SK-N-SH treated with all-trans-retinoic acid at 6 μM for 48 hours (cell line): ENCODE results near the gene INSYN2B.

Source experiments
- ATAC-seq: fragments of 200-7000 bp; cut with Tn5 transposase; 3 replicates; pipeline ENCODE4 v1.9.1; 2020; ENCODE audit warnings: mild to moderate bottlenecking, moderate library complexity
- ARNTL ChIP-seq: fragments of 450-650 bp; formaldehyde crosslinking; IDR thresholded peaks from 2 replicates; pipeline ENCODE4 v1.5.0; 2020; ENCODE audit warnings: low read depth, mild to moderate bottlenecking, moderate library complexity, borderline replicate concordance
- BACH2 ChIP-seq: fragments of 250-450 bp; sonication (Bioruptor Pico); IDR thresholded peaks from 2 replicates; pipeline ENCODE4 v1.9.0; 2021; ENCODE audit warnings: mild to moderate bottlenecking, borderline replicate concordance
- CREB5 ChIP-seq: fragments of 250-450 bp; sonication (Bioruptor Pico); IDR thresholded peaks from 2 replicates; pipeline ENCODE4 v1.5.1; 2020; ENCODE audit warnings: low read depth, mild to moderate bottlenecking, moderate library complexity
- CSDC2 ChIP-seq: fragments of 250-450 bp; sonication (Bioruptor Pico); IDR thresholded peaks from 2 replicates; pipeline ENCODE4 v1.5.0; 2020; ENCODE audit warnings: mild to moderate bottlenecking, moderate library complexity
- ESRRG ChIP-seq: fragments of 250-450 bp; sonication (Bioruptor Pico); IDR thresholded peaks from 2 replicates; pipeline ENCODE4 v1.6.1; 2021; ENCODE audit warnings: mild to moderate bottlenecking
- ISL1 ChIP-seq: fragments of 250-450 bp; sonication (Bioruptor Pico); IDR thresholded peaks from 2 replicates; pipeline ENCODE4 v2.1.2; 2022; ENCODE audit warnings: mild to moderate bottlenecking, moderate library complexity
- OSR1 ChIP-seq: fragments of 250-450 bp; sonication (Bioruptor Pico); IDR thresholded peaks from 2 replicates; pipeline ENCODE4 v1.8.0; 2022; ENCODE audit warnings: moderate library complexity, mild to moderate bottlenecking, inconsistent platforms
- PATZ1 ChIP-seq: fragments of 250-450 bp; sonication (Bioruptor Pico); IDR thresholded peaks from 2 replicates; pipeline ENCODE4 v1.8.0; 2020; ENCODE audit warnings: mild to moderate bottlenecking, moderate library complexity, borderline replicate concordance
- PPARA ChIP-seq: fragments of 250-450 bp; sonication (Bioruptor Pico); IDR thresholded peaks from 2 replicates; pipeline ENCODE4 v1.5.0; 2020; ENCODE audit warnings: mild to moderate bottlenecking, borderline replicate concordance
- RARB ChIP-seq: fragments of 250-450 bp; sonication (Bioruptor Pico); IDR thresholded peaks from 2 replicates; pipeline ENCODE4 v1.8.0; 2021; ENCODE audit warnings: mild to moderate bottlenecking, moderate library complexity
- SNAI2 ChIP-seq: fragments of 250-450 bp; sonication (Bioruptor Pico); IDR thresholded peaks from 2 replicates; pipeline ENCODE4 v1.5.0; 2020; ENCODE audit warnings: mild to moderate bottlenecking, moderate library complexity
- TCF4 ChIP-seq: fragments of 250-450 bp; sonication (Bioruptor Pico); IDR thresholded peaks from 2 replicates; pipeline ENCODE4 v1.8.0; 2021; ENCODE audit warnings: mild to moderate bottlenecking, moderate library complexity, borderline replicate concordance
- TOX ChIP-seq: fragments of 250-450 bp; sonication (Bioruptor Pico); IDR thresholded peaks from 2 replicates; pipeline ENCODE4 v1.8.0; 2021; ENCODE audit warnings: mild to moderate bottlenecking, moderate library complexity, borderline replicate concordance
- TSHZ2 ChIP-seq: fragments of 250-450 bp; sonication (Bioruptor Pico); IDR thresholded peaks from 2 replicates; pipeline ENCODE4 v1.5.0; 2020; ENCODE audit warnings: mild to moderate bottlenecking, moderate library complexity
- ZC3H10 ChIP-seq: fragments of 250-450 bp; sonication (Bioruptor Pico); IDR thresholded peaks from 2 replicates; pipeline ENCODE4 v1.5.1; 2021; ENCODE audit warnings: mild to moderate bottlenecking, moderate library complexity
- ZFP3 ChIP-seq: fragments of 250-450 bp; sonication (Bioruptor Pico); IDR thresholded peaks from 2 replicates; pipeline ENCODE4 v1.5.0; 2020; ENCODE audit warnings: mild to moderate bottlenecking, moderate library complexity
- ZFP30 ChIP-seq: fragments of 450-650 bp; formaldehyde crosslinking; IDR thresholded peaks from 2 replicates; pipeline ENCODE4 v1.5.0; 2022; ENCODE audit warnings: mild to moderate bottlenecking, moderate library complexity
- ZNF565 ChIP-seq: fragments of 450-650 bp; formaldehyde crosslinking; conservative IDR thresholded peaks from 2 replicates; pipeline ENCODE4 v1.5.0; 2020; ENCODE audit warnings: low read depth, mild to moderate bottlenecking, moderate library complexity
- ZNF70 ChIP-seq: fragments of 450-650 bp; formaldehyde crosslinking; IDR thresholded peaks from 2 replicates; pipeline ENCODE4 v1.5.0; 2020; ENCODE audit warnings: mild to moderate bottlenecking, moderate library complexity
- TF ChIP-seq, protein P1 (sequence below): fragments of 250-450 bp; sonication (Bioruptor Pico); IDR thresholded peaks from 2 replicates; pipeline ENCODE4 v1.8.0; 2021; ENCODE audit warnings: low read depth, mild to moderate bottlenecking, moderate library complexity, borderline replicate concordance
- TF ChIP-seq, protein P2 (sequence below): fragments of 250-450 bp; sonication (Bioruptor Pico); IDR thresholded peaks from 2 replicates; pipeline ENCODE4 v1.5.1; 2021; ENCODE audit warnings: mild to moderate bottlenecking, moderate library complexity

INSYN2B gene

GRCh38 chr5:169904059-169904458 lies 76.2 kb downstream of the INSYN2B start:
- no peak for TF ChIP-seq ZNF70 (CRISPR knock-in tag)
- no peak for TF ChIP-seq TOX (CRISPR knock-in tag)
- no peak for TF ChIP-seq ZFP3 (CRISPR knock-in tag)
- no peak for TF ChIP-seq ZNF565 (CRISPR knock-in tag)
- no peak for TF ChIP-seq PATZ1 (CRISPR knock-in tag)
- no peak for TF ChIP-seq BACH2 (CRISPR knock-in tag)
- TF ChIP-seq CSDC2 = no peak
- no peak for TF ChIP-seq RARB (CRISPR knock-in tag)
- TF ChIP-seq ZC3H10 (CRISPR knock-in tag) = no peak
- no peak for TF ChIP-seq ARNTL
- TF ChIP-seq PPARA = no peak
- no peak for TF ChIP-seq TCF4 (CRISPR knock-in tag)
- no peak for TF ChIP-seq ISL1 (CRISPR knock-in tag)
- no peak for TF ChIP-seq OSR1 (CRISPR knock-in tag)
- TF ChIP-seq, protein P1, sequence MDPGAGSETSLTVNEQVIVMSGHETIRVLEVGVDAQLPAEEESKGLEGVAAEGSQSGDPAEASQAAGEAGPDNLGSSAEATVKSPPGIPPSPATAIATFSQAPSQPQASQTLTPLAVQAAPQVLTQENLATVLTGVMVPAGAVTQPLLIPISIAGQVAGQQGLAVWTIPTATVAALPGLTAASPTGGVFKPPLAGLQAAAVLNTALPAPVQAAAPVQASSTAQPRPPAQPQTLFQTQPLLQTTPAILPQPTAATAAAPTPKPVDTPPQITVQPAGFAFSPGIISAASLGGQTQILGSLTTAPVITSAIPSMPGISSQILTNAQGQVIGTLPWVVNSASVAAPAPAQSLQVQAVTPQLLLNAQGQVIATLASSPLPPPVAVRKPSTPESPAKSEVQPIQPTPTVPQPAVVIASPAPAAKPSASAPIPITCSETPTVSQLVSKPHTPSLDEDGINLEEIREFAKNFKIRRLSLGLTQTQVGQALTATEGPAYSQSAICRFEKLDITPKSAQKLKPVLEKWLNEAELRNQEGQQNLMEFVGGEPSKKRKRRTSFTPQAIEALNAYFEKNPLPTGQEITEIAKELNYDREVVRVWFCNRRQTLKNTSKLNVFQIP (CRISPR knock-in tag) = no peak
- TF ChIP-seq, all 23 proteins: peak for 0
- ATAC-seq = 0 out of 3 replicates have a peak, but pooled peaks have one; percentile 20

DNA sequence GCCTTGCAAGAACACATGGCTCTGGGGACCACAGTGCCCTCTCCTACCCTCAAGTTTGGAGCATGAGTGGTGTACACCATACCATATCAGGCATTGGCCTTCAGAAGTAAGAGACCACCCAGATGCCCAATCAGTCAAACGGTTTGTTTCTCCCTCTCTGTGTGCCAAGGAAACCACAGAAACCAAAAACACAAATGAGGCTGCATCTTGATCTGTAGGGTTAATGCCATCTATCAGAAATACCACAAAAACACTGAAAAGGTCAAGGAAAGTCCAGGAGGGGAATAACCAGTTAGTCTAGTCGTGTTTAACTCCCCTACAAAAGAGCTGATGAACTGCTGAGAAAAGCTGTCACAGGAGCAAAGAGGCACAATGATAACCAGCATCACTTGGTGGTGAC lies 78.4 kb downstream of the INSYN2B start:
- no peak for ATAC-seq

DNA sequence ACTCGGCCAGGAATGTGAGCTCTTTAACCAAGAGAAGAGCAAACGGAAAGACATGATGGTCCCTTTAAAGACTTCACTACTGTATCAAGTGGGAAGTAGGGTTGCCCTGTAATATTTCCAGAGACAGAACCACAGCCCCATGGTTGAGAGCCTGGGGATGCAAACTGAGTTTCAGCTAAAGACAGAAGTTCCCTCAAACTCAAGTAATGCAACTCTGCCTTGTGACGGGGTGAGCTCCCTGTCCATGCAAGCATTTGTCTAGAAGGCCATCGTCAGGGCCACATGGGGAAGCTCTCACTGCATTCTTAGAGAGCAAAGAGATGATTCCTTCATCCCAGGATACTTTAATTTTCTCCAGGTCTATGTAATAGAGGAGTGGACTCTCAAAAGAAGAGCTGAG lies 82.8 kb downstream of the INSYN2B start:
- TF ChIP-seq RARB (CRISPR knock-in tag) = no peak
- no peak for TF ChIP-seq ESRRG (CRISPR knock-in tag)
- TF ChIP-seq ZNF565 (CRISPR knock-in tag) = no peak
- TF ChIP-seq OSR1 (CRISPR knock-in tag) = no peak
- no peak for TF ChIP-seq TOX (CRISPR knock-in tag)
- TF ChIP-seq CSDC2 = no peak
- ATAC-seq = no peak

More for the DNA sequence above, 78.4 kb downstream of the INSYN2B start:
- no peak for TF ChIP-seq RARB (CRISPR knock-in tag)
- TF ChIP-seq ZFP30 (CRISPR knock-in tag) = no peak
- TF ChIP-seq SNAI2 (CRISPR knock-in tag) = no peak
- TF ChIP-seq BACH2 (CRISPR knock-in tag) = no peak
- TF ChIP-seq, protein P1 (CRISPR knock-in tag) = no peak
- TF ChIP-seq ZFP3 (CRISPR knock-in tag) = no peak
- no peak for TF ChIP-seq PPARA
- TF ChIP-seq, protein P2, sequence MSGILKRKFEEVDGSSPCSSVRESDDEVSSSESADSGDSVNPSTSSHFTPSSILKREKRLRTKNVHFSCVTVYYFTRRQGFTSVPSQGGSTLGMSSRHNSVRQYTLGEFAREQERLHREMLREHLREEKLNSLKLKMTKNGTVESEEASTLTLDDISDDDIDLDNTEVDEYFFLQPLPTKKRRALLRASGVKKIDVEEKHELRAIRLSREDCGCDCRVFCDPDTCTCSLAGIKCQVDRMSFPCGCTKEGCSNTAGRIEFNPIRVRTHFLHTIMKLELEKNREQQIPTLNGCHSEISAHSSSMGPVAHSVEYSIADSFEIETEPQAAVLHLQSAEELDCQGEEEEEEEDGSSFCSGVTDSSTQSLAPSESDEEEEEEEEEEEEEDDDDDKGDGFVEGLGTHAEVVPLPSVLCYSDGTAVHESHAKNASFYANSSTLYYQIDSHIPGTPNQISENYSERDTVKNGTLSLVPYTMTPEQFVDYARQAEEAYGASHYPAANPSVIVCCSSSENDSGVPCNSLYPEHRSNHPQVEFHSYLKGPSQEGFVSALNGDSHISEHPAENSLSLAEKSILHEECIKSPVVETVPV (CRISPR knock-in tag) = no peak
- no peak for TF ChIP-seq ESRRG (CRISPR knock-in tag)

DNA sequence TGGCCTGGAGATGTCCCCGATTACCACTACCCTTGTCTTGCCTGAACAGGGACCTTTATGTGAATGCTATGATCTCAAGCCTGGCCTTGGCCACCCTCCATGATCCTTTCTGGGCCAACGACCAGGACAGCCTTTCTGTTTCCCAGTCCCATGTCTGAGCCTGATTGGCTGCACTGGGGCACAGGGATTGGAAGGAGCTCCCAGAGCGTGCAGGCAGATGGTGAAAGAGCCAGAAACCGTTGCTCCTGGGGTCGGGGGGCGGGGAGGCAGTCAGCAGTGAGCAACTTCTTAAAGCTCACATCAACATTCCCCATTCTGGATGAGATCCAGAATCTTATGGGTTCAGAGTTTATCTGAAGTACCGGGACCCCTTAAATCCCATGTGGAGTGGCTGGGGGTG lies 84.4 kb downstream of the INSYN2B start:
- no peak for TF ChIP-seq ESRRG (CRISPR knock-in tag)
- TF ChIP-seq, all 23 proteins: peak for 0
- ATAC-seq = no peak

DNA sequence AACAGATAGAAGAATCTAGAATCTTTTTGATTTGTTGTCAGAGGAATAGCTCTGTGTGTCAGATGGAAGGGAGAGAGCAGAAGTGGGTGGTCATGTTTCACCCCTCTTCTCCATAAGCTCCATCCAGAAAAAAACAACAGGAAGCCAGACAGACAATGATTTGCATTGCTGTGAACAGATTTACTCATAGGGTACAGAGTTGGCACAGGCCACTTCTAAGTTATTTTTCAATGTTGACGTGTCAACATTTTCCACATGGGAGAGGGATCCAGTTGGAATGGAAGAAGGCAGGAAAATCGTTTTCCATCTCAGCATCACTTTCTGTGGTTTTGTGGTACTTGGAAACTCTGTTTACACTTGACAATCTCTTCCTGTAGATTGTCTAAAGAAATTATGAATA lies 86.7 kb downstream of the INSYN2B start:
- TF ChIP-seq TSHZ2 (CRISPR knock-in tag) = no peak
- TF ChIP-seq CREB5 (CRISPR knock-in tag) = no peak
- TF ChIP-seq, protein P1 (CRISPR knock-in tag) = no peak
- TF ChIP-seq PPARA = no peak
- no peak for TF ChIP-seq ZNF565 (CRISPR knock-in tag)
- TF ChIP-seq ESRRG (CRISPR knock-in tag) = no peak
- no peak for TF ChIP-seq ARNTL
- no peak for TF ChIP-seq BACH2 (CRISPR knock-in tag)
- ATAC-seq = peak; percentile 57
